Parathyroid adenoma (tissue), 2 donors: Measurements from ENCODE around the gene KYAT1.

Experiments
- H2AFZ ChIP-seq: fragments of 300-600 bp; sonication (generic); one replicate; pipeline ENCODE4 v1.7.0; 2017; ENCODE audit warnings: antibody characterized with exemption, mild to moderate bottlenecking
- H3K27ac ChIP-seq: fragments of 300-600 bp; sonication (generic); one replicate; pipeline ENCODE4 v1.7.0; 2017
- H3K27me3 ChIP-seq: fragments of 300-600 bp; sonication (generic); one replicate; pipeline ENCODE4 v1.7.0; 2017; ENCODE audit warnings: low read length; ENCODE audit not compliant: control insufficient read depth, insufficient read depth
- H3K36me3 ChIP-seq: fragments of 300-600 bp; sonication (generic); one replicate; pipeline ENCODE4 v1.7.0; 2017; ENCODE audit warnings: low read length; ENCODE audit not compliant: control insufficient read depth, insufficient read depth
- H3K4me1 ChIP-seq: fragments of 300-600 bp; sonication (generic); one replicate; pipeline ENCODE4 v1.7.0; 2017; ENCODE audit warnings: control low read depth
- H3K4me2 ChIP-seq: fragments of 300-600 bp; sonication (generic); one replicate; pipeline ENCODE4 v1.7.0; 2017; ENCODE audit warnings: low read length
- H3K4me3 ChIP-seq: fragments of 300-600 bp; sonication (generic); one replicate; pipeline ENCODE4 v1.7.0; 2017; ENCODE audit warnings: low read depth, low read length
- H3K79me2 ChIP-seq: fragments of 300-600 bp; sonication (generic); one replicate; pipeline ENCODE4 v1.7.0; 2017; ENCODE audit warnings: control low read depth
- H3K9ac ChIP-seq: fragments of 300-600 bp; sonication (generic); one replicate; pipeline ENCODE4 v1.7.0; 2017; ENCODE audit warnings: mild to moderate bottlenecking
- H3K9me3 ChIP-seq: fragments of 300-600 bp; sonication (generic); one replicate; pipeline ENCODE4 v1.7.0; 2017; ENCODE audit warnings: low read length; ENCODE audit not compliant: control insufficient read depth
- TF ChIP-seq, protein P1 (sequence below): fragments of 300-600 bp; sonication (generic); IDR thresholded peaks from one replicate; pipeline ENCODE4 v1.7.0; 2017; ENCODE audit warnings: antibody characterized with exemption, mild to moderate bottlenecking
- donor health status: primary hyperparathyroidism.

The KYAT1 gene

DNA sequence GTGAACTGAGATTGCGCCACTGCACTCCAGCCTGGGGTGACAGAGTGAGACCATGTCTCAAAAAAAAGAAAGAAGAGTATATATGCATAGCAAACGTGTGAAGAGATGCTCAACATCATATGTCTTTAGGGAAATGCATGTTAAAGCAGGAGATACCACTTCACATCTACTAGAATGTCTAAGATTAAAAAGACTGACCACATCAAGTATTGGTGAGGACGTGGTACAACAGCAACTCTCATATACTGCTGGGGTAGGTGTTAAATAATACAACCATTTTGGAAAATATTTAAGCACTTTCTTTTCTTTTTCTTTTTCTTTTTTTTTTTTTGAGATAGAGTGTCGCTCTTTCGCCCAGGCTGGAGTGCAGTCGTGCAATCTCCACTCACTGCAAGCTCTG lies 96.3 kb downstream of the KYAT1 start:
- H3K4me3 ChIP-seq, result no peak overlapping the region
- no peak overlapping the region for H3K27ac ChIP-seq
- no peaks in the 10 kb centered on the region for H3K9me3 ChIP-seq
- no peak overlapping the region for H3K4me2 ChIP-seq
- no peaks in the 10 kb centered on the region for H3K36me3 ChIP-seq
- TF ChIP-seq, protein P1, sequence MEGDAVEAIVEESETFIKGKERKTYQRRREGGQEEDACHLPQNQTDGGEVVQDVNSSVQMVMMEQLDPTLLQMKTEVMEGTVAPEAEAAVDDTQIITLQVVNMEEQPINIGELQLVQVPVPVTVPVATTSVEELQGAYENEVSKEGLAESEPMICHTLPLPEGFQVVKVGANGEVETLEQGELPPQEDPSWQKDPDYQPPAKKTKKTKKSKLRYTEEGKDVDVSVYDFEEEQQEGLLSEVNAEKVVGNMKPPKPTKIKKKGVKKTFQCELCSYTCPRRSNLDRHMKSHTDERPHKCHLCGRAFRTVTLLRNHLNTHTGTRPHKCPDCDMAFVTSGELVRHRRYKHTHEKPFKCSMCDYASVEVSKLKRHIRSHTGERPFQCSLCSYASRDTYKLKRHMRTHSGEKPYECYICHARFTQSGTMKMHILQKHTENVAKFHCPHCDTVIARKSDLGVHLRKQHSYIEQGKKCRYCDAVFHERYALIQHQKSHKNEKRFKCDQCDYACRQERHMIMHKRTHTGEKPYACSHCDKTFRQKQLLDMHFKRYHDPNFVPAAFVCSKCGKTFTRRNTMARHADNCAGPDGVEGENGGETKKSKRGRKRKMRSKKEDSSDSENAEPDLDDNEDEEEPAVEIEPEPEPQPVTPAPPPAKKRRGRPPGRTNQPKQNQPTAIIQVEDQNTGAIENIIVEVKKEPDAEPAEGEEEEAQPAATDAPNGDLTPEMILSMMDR, result no peak
- H3K27me3 ChIP-seq, result no peaks in the 10 kb centered on the region
- no peaks in the 10 kb centered on the region for H3K79me2 ChIP-seq
- H3K9ac ChIP-seq, result no peak overlapping the region
- H3K4me1 ChIP-seq, result no peaks in the 10 kb centered on the region
- H2AFZ ChIP-seq, result no peak overlapping the region
